HEK293 (cell line): ENCODE measurements around the gene PARP1.

Experiments
- CTCF ChIA-PET: fragments of 350-600 bp; formaldehyde crosslinking; extraction: SDS; loops from one replicate; lab custom pipeline; 2021; ENCODE audit warnings: antibody characterized with exemption; lab: Yijun Ruan, JAX
- POLR2A ChIA-PET: fragments of 300-600 bp; formaldehyde crosslinking; extraction: SDS; loops from one replicate; lab custom pipeline; 2020; ENCODE audit warnings: antibody characterized with exemption, inconsistent platforms; lab: Yijun Ruan, JAX
- H3K27ac ChIP-seq: fragments of 200-500 bp; sonication (Bioruptor generic); 2 replicates; pipeline ENCODE4 v1.5.1; 2014; ENCODE audit warnings: low read depth, low read length, control low read depth, inconsistent platforms; ENCODE audit errors: extremely low read depth
- H3K36me3 ChIP-seq, 2 experiments: fragments of 200-500 bp in 1 of 2; sonication (Bioruptor generic) in 1 of 2; 1 replicate in 1 of 2; 2 replicates in 1 of 2; pipeline ENCODE4 v1.5.1; 2014 to 2017; ENCODE audit warnings: inconsistent platforms in 2 of 2, low read length in 2 of 2; ENCODE audit not compliant: control insufficient read depth in 2 of 2, insufficient read depth in 1 of 2
- H3K4me1 ChIP-seq: fragments of 200-500 bp; sonication (Bioruptor generic); 2 replicates; pipeline ENCODE4 v1.5.1; 2014; ENCODE audit warnings: mild to moderate bottlenecking, low read length, inconsistent platforms; ENCODE audit not compliant: control insufficient read depth, insufficient read depth
- H3K4me3 ChIP-seq: 2 replicates; pipeline ENCODE4 v1.5.1; 2011; ENCODE audit warnings: low read depth, mild to moderate bottlenecking, control low read depth, low read length, moderate library complexity
- H3K9me3 ChIP-seq: fragments of 200-500 bp; sonication (Bioruptor generic); 2 replicates; pipeline ENCODE4 v1.5.1; 2014; ENCODE audit warnings: low read depth, low read length, inconsistent platforms; ENCODE audit not compliant: control insufficient read depth, insufficient read depth
- GLI4 ChIP-seq: fragments of 450-650 bp; formaldehyde crosslinking; IDR thresholded peaks from 2 replicates; pipeline ENCODE4 v1.5.1; 2016; ENCODE audit warnings: missing biosample characterization, missing genetic modification characterization
- HOXC10 ChIP-seq: sonication (generic); formaldehyde crosslinking; IDR thresholded peaks from 2 replicates; pipeline ENCODE4 v1.8.1; 2023; ENCODE audit warnings: mild to moderate bottlenecking, missing genetic modification reagents
- IKZF3 ChIP-seq: fragments of 450-650 bp; IDR thresholded peaks from 2 replicates; pipeline ENCODE4 v1.5.0; 2018; ENCODE audit warnings: missing biosample characterization, mild to moderate bottlenecking, missing genetic modification characterization, moderate library complexity
- INSM2 ChIP-seq: fragments of 450-650 bp; formaldehyde crosslinking; IDR thresholded peaks from 2 replicates; pipeline ENCODE4 v1.5.1; 2016; ENCODE audit warnings: missing biosample characterization, missing genetic modification characterization
- KLF10 ChIP-seq: fragments of 450-650 bp; IDR thresholded peaks from 2 replicates; pipeline ENCODE4 v1.5.1; 2018; ENCODE audit warnings: missing biosample characterization, mild to moderate bottlenecking, missing genetic modification characterization
- KLF7 ChIP-seq: fragments of 450-650 bp; formaldehyde crosslinking; IDR thresholded peaks from 2 replicates; pipeline ENCODE4 v1.5.1; 2016; ENCODE audit warnings: missing biosample characterization, missing genetic modification characterization, borderline replicate concordance
- KLF8 ChIP-seq: fragments of 450-650 bp; formaldehyde crosslinking; IDR thresholded peaks from 2 replicates; pipeline ENCODE4 v1.5.1; 2016; ENCODE audit warnings: missing biosample characterization, missing genetic modification characterization
- PATZ1 ChIP-seq: fragments of 450-650 bp; formaldehyde crosslinking; IDR thresholded peaks from 2 replicates; pipeline ENCODE4 v1.5.1; 2016; ENCODE audit warnings: missing biosample characterization, missing genetic modification characterization
- SP7 ChIP-seq: fragments of 450-650 bp; formaldehyde crosslinking; IDR thresholded peaks from 2 replicates; pipeline ENCODE4 v1.5.1; 2016; ENCODE audit warnings: missing biosample characterization, missing genetic modification characterization
- ZEB2 ChIP-seq: fragments of 450-650 bp; formaldehyde crosslinking; IDR thresholded peaks from 2 replicates; pipeline ENCODE4 v1.5.1; 2016; ENCODE audit warnings: missing biosample characterization, missing genetic modification characterization
- ZNF112 ChIP-seq: fragments of 450-650 bp; formaldehyde crosslinking; IDR thresholded peaks from 2 replicates; pipeline ENCODE4 v1.5.0; 2017; ENCODE audit warnings: missing biosample characterization, missing genetic modification characterization
- ZNF121 ChIP-seq: fragments of 450-650 bp; formaldehyde crosslinking; IDR thresholded peaks from 2 replicates; pipeline ENCODE4 v1.5.1; 2016; ENCODE audit warnings: missing biosample characterization, missing genetic modification characterization
- ZNF157 ChIP-seq: fragments of 450-650 bp; formaldehyde crosslinking; IDR thresholded peaks from 2 replicates; pipeline ENCODE4 v1.5.1; 2016; ENCODE audit warnings: missing biosample characterization, missing genetic modification characterization
- ZNF23 ChIP-seq: fragments of 450-650 bp; formaldehyde crosslinking; IDR thresholded peaks from 2 replicates; pipeline ENCODE4 v1.5.1; 2016; ENCODE audit warnings: missing biosample characterization, missing genetic modification characterization, borderline replicate concordance
- ZNF239 ChIP-seq: fragments of 450-650 bp; formaldehyde crosslinking; IDR thresholded peaks from 2 replicates; pipeline ENCODE4 v1.5.1; 2016; ENCODE audit warnings: missing biosample characterization, missing genetic modification characterization
- ZNF266 ChIP-seq: fragments of 450-650 bp; formaldehyde crosslinking; IDR thresholded peaks from 2 replicates; pipeline ENCODE4 v1.5.1; 2016; ENCODE audit warnings: missing biosample characterization, missing genetic modification characterization, low read depth
- ZNF274 ChIP-seq, 2 experiments: fragments of 200-500 bp in 1 of 2; fragments of 450-650 bp in 1 of 2; sonication (Bioruptor generic) in 1 of 2; formaldehyde crosslinking in 1 of 2; IDR thresholded peaks; 2 replicates each; pipeline versions ENCODE4 v1.5.1 to v1.6.1; 2014 to 2016; ENCODE audit warnings: borderline replicate concordance in 1 of 2, inconsistent platforms in 1 of 2, low read length in 1 of 2, missing biosample characterization in 1 of 2, missing genetic modification characterization in 1 of 2
- ZNF426 ChIP-seq: fragments of 450-650 bp; formaldehyde crosslinking; IDR thresholded peaks from 2 replicates; pipeline ENCODE4 v1.5.1; 2017; ENCODE audit warnings: missing biosample characterization, missing genetic modification characterization, mild to moderate bottlenecking, inconsistent platforms, moderate library complexity
- ZNF473 ChIP-seq: fragments of 450-650 bp; formaldehyde crosslinking; IDR thresholded peaks from 2 replicates; pipeline ENCODE4 v1.5.1; 2017; ENCODE audit warnings: missing biosample characterization, missing genetic modification characterization
- ZNF510 ChIP-seq: fragments of 450-650 bp; formaldehyde crosslinking; IDR thresholded peaks from 2 replicates; pipeline ENCODE4 v1.5.1; 2018; ENCODE audit warnings: mild to moderate bottlenecking, missing genetic modification characterization, missing biosample characterization; ENCODE audit not compliant: insufficient replicate concordance
- ZNF549 ChIP-seq: fragments of 450-650 bp; IDR thresholded peaks from 2 replicates; pipeline ENCODE4 v1.5.1; 2018; ENCODE audit warnings: missing biosample characterization, missing genetic modification characterization, mild to moderate bottlenecking, inconsistent platforms, moderate library complexity
- ZNF555 ChIP-seq: fragments of 450-650 bp; formaldehyde crosslinking; conservative IDR thresholded peaks from 2 replicates; pipeline ENCODE4 v1.5.1; 2017; ENCODE audit warnings: missing biosample characterization, mild to moderate bottlenecking, missing genetic modification characterization, inconsistent platforms
- ZNF600 ChIP-seq: fragments of 450-650 bp; formaldehyde crosslinking; IDR thresholded peaks from 2 replicates; pipeline ENCODE4 v1.5.1; 2016; ENCODE audit warnings: missing biosample characterization, missing genetic modification characterization
- ZNF629 ChIP-seq: fragments of 450-650 bp; formaldehyde crosslinking; IDR thresholded peaks from 2 replicates; pipeline ENCODE4 v1.5.1; 2017; ENCODE audit warnings: missing biosample characterization, missing genetic modification characterization
- ZNF677 ChIP-seq: fragments of 450-650 bp; IDR thresholded peaks from 2 replicates; pipeline ENCODE4 v1.5.0; 2018; ENCODE audit warnings: missing biosample characterization, mild to moderate bottlenecking, missing genetic modification characterization, moderate library complexity
- ZNF830 ChIP-seq: fragments of 450-650 bp; IDR thresholded peaks from 2 replicates; pipeline ENCODE4 v1.5.0; 2018; ENCODE audit warnings: missing biosample characterization, missing genetic modification characterization, low read depth, mild to moderate bottlenecking, moderate library complexity
- ZSCAN23 ChIP-seq: fragments of 450-650 bp; formaldehyde crosslinking; IDR thresholded peaks from 2 replicates; pipeline ENCODE4 v1.5.1; 2016; ENCODE audit warnings: missing biosample characterization, missing genetic modification characterization

Gene PARP1

GRCh38 chr1:226444901-226445300, 37.0 kb upstream of the PARP1 start:
- no peak overlapping the region for H3K4me3 ChIP-seq
- ChIA-PET POLR2A (no interaction called here), CTCF (interaction anchor here (0.7 to 1.8 kb wide), 6 partner anchors 9 to 102 kb away, joined by 3 to 9 read pairs (median 4); no protein-coding TSS in a partner anchor)
- no peaks in the 10 kb centered on the region for H3K9me3 ChIP-seq
- TF ChIP-seq ZNF510 (tag by site-specific recombination) (no peak), PATZ1 (tag by site-specific recombination) (no peak), INSM2 (no peak), ZNF629 (no peak), IKZF3 (tag by site-specific recombination) (no peak)
- TF ChIP-seq, all 188 proteins: peak for 0
- Histone ChIP-seq H3K27ac (no peak overlapping the region), H3K36me3 (no peaks in the 10 kb centered on the region), H3K4me1 (no peaks in the 10 kb centered on the region)

GRCh38 chr1:226443439-226443838, 35.5 kb upstream of the PARP1 start:
- Histone ChIP-seq H3K27ac (no peak overlapping the region), H3K9me3 (no peaks in the 10 kb centered on the region), H3K36me3 (no peaks in the 10 kb centered on the region), H3K4me3 (no peak overlapping the region), H3K4me1 (no peaks in the 10 kb centered on the region)
- ChIA-PET POLR2A (no interaction called here), CTCF (interaction anchor here (0.6 to 2.8 kb wide), 4 partner anchors 14 to 186 kb away, joined by 4 to 11 read pairs (median 6); no protein-coding TSS in a partner anchor)
- TF ChIP-seq GLI4 (tag by site-specific recombination) (no peak), ZSCAN23 (no peak), ZNF600 (no peak), KLF10 (tag by site-specific recombination) (no peak)
- TF ChIP-seq, all 188 proteins: peak for 0

- Histone ChIP-seq H3K4me3 (no peak overlapping the region), H3K9me3 (no peaks in the 10 kb centered on the region), H3K27ac (no peak overlapping the region), H3K4me1 (no peaks in the 10 kb centered on the region), H3K36me3 (no peaks in the 10 kb centered on the region)
- TF ChIP-seq HOXC10 (CRISPR knock-in tag) (no peak), ZNF473 (tag by site-specific recombination) (0 out of 2 replicates have a peak, but pooled peaks have one; percentile 21), ZNF121 (tag by site-specific recombination) (0 out of 2 replicates have a peak, but pooled peaks have one; percentile 52)
- ChIA-PET POLR2A (no interaction called here), CTCF (interaction anchor here (0.6 to 2.8 kb wide), 2 partner anchors 15 to 59 kb away, joined by 3 to 11 read pairs; no protein-coding TSS in a partner anchor)
These were observed 35.1 kb upstream of the PARP1 start for GRCh38 chr1:226443033-226443432.

- Histone ChIP-seq H3K36me3 (no peaks in the 10 kb centered on the region), H3K4me1 (no peaks in the 10 kb centered on the region), H3K9me3 (no peaks in the 10 kb centered on the region), H3K27ac (no peak overlapping the region), H3K4me3 (no peak overlapping the region)
- POLR2A ChIA-PET: no interaction called here
- CTCF ChIA-PET: interaction anchor here (1.5 to 2.8 kb wide), 3 partner anchors 9 to 33 kb away, joined by 3 to 11 read pairs (median 5); partner anchors contain the start of gene PARP1
- TF ChIP-seq KLF8 (tag by site-specific recombination) (no peak), ZNF112 (tag by site-specific recombination) (no peak), ZNF426 (tag by site-specific recombination) (no peak), KLF7 (tag by site-specific recombination) (no peak), SP7 (tag by site-specific recombination) (no peak), ZNF23 (no peak), ZEB2 (tag by site-specific recombination) (no peak), ZNF473 (tag by site-specific recombination) (no peak), ZNF830 (tag by site-specific recombination) (no peak), ZNF274 (IDR thresholded peaks at IDR 0.05; ENCODE audit: low read length) (no peak), ZNF274 (tag by site-specific recombination; IDR thresholded peaks at IDR 0.05; ENCODE audit: borderline replicate concordance) (no peak), ZNF677 (tag by site-specific recombination) (no peak), ZNF157 (tag by site-specific recombination) (no peak), ZNF555 (tag by site-specific recombination) (no peak), ZNF266 (tag by site-specific recombination) (no peak), ZNF239 (tag by site-specific recombination) (no peak), ZNF549 (tag by site-specific recombination) (no peak)
These were observed 33.7 kb upstream of the PARP1 start for GRCh38 chr1:226441629-226442028.
